HEK293 (cell line): ENCODE measurements around the gene FSD2.

Experiments
- FEZF1 ChIP-seq: fragments of 450-650 bp; formaldehyde crosslinking; IDR thresholded peaks from 2 replicates; pipeline ENCODE4 v1.5.1; 2016; ENCODE audit warnings: missing biosample characterization, missing genetic modification characterization
- MEIS1 ChIP-seq: sonication (generic); formaldehyde crosslinking; IDR thresholded peaks from 2 replicates; pipeline ENCODE4 v1.8.1; 2022; ENCODE audit warnings: missing genetic modification reagents, mild to moderate bottlenecking, borderline replicate concordance
- SALL2 ChIP-seq: fragments of 450-650 bp; formaldehyde crosslinking; IDR thresholded peaks from 2 replicates; pipeline ENCODE4 v1.5.0; 2017; ENCODE audit warnings: missing biosample characterization, mild to moderate bottlenecking, missing genetic modification characterization, borderline replicate concordance
- ZFP69B ChIP-seq: fragments of 450-650 bp; formaldehyde crosslinking; IDR thresholded peaks from 2 replicates; pipeline ENCODE4 v1.5.1; 2016; ENCODE audit warnings: missing biosample characterization, missing genetic modification characterization
- ZNF157 ChIP-seq: fragments of 450-650 bp; formaldehyde crosslinking; IDR thresholded peaks from 2 replicates; pipeline ENCODE4 v1.5.1; 2016; ENCODE audit warnings: missing biosample characterization, missing genetic modification characterization
- ZNF174 ChIP-seq: fragments of 450-650 bp; formaldehyde crosslinking; IDR thresholded peaks from 2 replicates; pipeline ENCODE4 v1.5.0; 2017; ENCODE audit warnings: missing biosample characterization, mild to moderate bottlenecking, missing genetic modification characterization
- ZNF48 ChIP-seq: fragments of 450-650 bp; formaldehyde crosslinking; IDR thresholded peaks from 2 replicates; pipeline ENCODE4 v1.5.1; 2016; ENCODE audit warnings: missing biosample characterization, missing genetic modification characterization
- ZNF514 ChIP-seq: fragments of 450-650 bp; formaldehyde crosslinking; IDR thresholded peaks from 2 replicates; pipeline ENCODE4 v1.5.1; 2016; ENCODE audit warnings: missing biosample characterization, missing genetic modification characterization
- ZNF555 ChIP-seq: fragments of 450-650 bp; formaldehyde crosslinking; conservative IDR thresholded peaks from 2 replicates; pipeline ENCODE4 v1.5.1; 2017; ENCODE audit warnings: missing biosample characterization, mild to moderate bottlenecking, missing genetic modification characterization, inconsistent platforms
- ZNF610 ChIP-seq: fragments of 450-650 bp; formaldehyde crosslinking; IDR thresholded peaks from 2 replicates; pipeline ENCODE4 v1.5.1; 2016; ENCODE audit warnings: missing biosample characterization, missing genetic modification characterization, borderline replicate concordance
- ZNF621 ChIP-seq: fragments of 450-650 bp; formaldehyde crosslinking; IDR thresholded peaks from 2 replicates; pipeline ENCODE4 v1.5.1; 2017; ENCODE audit warnings: missing biosample characterization, missing genetic modification characterization
- TF ChIP-seq, protein P1 (sequence below): fragments of 450-650 bp; formaldehyde crosslinking; IDR thresholded peaks from 2 replicates; pipeline ENCODE4 v1.5.1; 2016; ENCODE audit warnings: missing biosample characterization, missing genetic modification characterization
- TF ChIP-seq, protein P2 (sequence below): fragments of 450-650 bp; formaldehyde crosslinking; IDR thresholded peaks from 2 replicates; pipeline ENCODE4 v1.5.1; 2016; ENCODE audit warnings: missing biosample characterization, missing genetic modification characterization
- TF ChIP-seq, protein P3 (sequence below): fragments of 450-650 bp; formaldehyde crosslinking; IDR thresholded peaks from 2 replicates; pipeline ENCODE4 v1.5.1; 2016; ENCODE audit warnings: missing biosample characterization, missing genetic modification characterization

DNA sequence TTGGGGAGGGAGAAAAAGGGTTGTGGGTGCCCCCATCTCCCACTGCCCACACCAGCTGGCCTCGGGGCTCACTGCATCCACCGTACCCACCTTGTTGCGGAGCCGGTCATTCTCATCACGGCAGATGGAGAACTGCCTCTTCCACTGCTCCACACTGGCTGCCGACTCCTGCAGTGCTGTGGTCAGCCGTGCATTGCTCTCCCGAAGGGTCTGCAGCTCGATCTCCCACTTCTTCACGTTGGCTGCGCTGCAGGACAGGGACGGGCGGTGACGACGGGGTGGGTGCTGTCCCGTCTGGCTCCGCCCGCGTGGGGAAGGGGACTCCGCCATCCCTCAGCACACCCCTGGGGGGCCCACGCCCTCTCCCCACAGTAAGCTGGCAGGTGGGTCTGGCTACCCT is 48.7 kb upstream of the FSD2 start:
- TF ChIP-seq, protein P1, sequence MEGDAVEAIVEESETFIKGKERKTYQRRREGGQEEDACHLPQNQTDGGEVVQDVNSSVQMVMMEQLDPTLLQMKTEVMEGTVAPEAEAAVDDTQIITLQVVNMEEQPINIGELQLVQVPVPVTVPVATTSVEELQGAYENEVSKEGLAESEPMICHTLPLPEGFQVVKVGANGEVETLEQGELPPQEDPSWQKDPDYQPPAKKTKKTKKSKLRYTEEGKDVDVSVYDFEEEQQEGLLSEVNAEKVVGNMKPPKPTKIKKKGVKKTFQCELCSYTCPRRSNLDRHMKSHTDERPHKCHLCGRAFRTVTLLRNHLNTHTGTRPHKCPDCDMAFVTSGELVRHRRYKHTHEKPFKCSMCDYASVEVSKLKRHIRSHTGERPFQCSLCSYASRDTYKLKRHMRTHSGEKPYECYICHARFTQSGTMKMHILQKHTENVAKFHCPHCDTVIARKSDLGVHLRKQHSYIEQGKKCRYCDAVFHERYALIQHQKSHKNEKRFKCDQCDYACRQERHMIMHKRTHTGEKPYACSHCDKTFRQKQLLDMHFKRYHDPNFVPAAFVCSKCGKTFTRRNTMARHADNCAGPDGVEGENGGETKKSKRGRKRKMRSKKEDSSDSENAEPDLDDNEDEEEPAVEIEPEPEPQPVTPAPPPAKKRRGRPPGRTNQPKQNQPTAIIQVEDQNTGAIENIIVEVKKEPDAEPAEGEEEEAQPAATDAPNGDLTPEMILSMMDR, result no peak
- TF ChIP-seq, protein P2, sequence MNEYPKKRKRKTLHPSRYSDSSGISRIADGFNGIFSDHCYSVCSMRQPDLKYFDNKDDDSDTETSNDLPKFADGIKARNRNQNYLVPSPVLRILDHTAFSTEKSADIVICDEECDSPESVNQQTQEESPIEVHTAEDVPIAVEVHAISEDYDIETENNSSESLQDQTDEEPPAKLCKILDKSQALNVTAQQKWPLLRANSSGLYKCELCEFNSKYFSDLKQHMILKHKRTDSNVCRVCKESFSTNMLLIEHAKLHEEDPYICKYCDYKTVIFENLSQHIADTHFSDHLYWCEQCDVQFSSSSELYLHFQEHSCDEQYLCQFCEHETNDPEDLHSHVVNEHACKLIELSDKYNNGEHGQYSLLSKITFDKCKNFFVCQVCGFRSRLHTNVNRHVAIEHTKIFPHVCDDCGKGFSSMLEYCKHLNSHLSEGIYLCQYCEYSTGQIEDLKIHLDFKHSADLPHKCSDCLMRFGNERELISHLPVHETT, result no peak
- TF ChIP-seq ZNF610 (no peak), MEIS1 (CRISPR knock-in tag) (no peak), SALL2 (no peak), ZNF48 (no peak), ZNF157 (no peak), ZNF174 (tag by site-specific recombination) (no peak), ZNF514 (tag by site-specific recombination) (no peak), ZNF621 (no peak), ZFP69B (tag by site-specific recombination) (no peak), ZNF555 (tag by site-specific recombination) (no peak), FEZF1 (tag by site-specific recombination) (no peak)
- TF ChIP-seq, protein P3, sequence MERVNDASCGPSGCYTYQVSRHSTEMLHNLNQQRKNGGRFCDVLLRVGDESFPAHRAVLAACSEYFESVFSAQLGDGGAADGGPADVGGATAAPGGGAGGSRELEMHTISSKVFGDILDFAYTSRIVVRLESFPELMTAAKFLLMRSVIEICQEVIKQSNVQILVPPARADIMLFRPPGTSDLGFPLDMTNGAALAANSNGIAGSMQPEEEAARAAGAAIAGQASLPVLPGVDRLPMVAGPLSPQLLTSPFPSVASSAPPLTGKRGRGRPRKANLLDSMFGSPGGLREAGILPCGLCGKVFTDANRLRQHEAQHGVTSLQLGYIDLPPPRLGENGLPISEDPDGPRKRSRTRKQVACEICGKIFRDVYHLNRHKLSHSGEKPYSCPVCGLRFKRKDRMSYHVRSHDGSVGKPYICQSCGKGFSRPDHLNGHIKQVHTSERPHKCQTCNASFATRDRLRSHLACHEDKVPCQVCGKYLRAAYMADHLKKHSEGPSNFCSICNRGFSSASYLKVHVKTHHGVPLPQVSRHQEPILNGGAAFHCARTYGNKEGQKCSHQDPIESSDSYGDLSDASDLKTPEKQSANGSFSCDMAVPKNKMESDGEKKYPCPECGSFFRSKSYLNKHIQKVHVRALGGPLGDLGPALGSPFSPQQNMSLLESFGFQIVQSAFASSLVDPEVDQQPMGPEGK (tag by site-specific recombination), result no peak
